Testis (tissue), 3 donors: ENCODE data around the gene MYO5B. TPM values are rescaled to one million over a fixed set of nuclear protein-coding genes. Genes with fewer than 3 reads are reported as not detected.

ENCODE experiments used
- DNase-seq: peaks from one replicate; pipeline ENCODE4 v3.0.0-alpha.2; 2019
- H3K27ac ChIP-seq, 2 donors: fragments of 200-600 bp; sonication (generic); one replicate each; pipeline ENCODE4 v1.5.1; 2019
- H3K27me3 ChIP-seq: fragments of 200-600 bp; sonication (generic); one replicate; pipeline ENCODE4 v1.5.1; 2019
- H3K36me3 ChIP-seq: fragments of 200-600 bp; sonication (generic); one replicate; pipeline ENCODE4 v1.5.1; 2017; ENCODE audit warnings: low read depth; ENCODE audit errors: missing control alignments
- H3K4me1 ChIP-seq: fragments of 200-600 bp; sonication (generic); one replicate; pipeline ENCODE4 v1.5.1; 2019
- H3K4me3 ChIP-seq, 2 donors: fragments of 200-600 bp; sonication (generic); one replicate each; pipeline ENCODE4 v1.5.1; 2017 to 2019
- H3K9me3 ChIP-seq: fragments of 200-600 bp; sonication (generic); one replicate; pipeline ENCODE4 v1.5.1; 2017
- POLR2A ChIP-seq: fragments of 450-650 bp; IDR thresholded peaks from one replicate; pipeline ENCODE4 v1.6.1; 2017; ENCODE audit warnings: antibody characterized with exemption, mild to moderate bottlenecking, moderate library complexity
- WGBS, 2 donors: methylation state at CpG; one replicate each; pipeline ENCODE4 v1.1.5; 2018; 5-methylcytosine and 5-hydroxymethylcytosine counted together
- intact Hi-C: fragments of 100-400 bp; cut with DNase I; formaldehyde crosslinking; loops from one replicate; pipeline ENCODE4 v1.15.1; 2023; ENCODE audit warnings: low total_unique reads
- polyA plus RNA-seq: library from polyadenylated mRNA; stranded (reverse); fragments of 350-450 nt; fragmentation: Illumina TruSeq; extraction: RNeasy Lipid Tissue Mini Kit (QIAGEN cat#74804); gene quantifications from one replicate; pipeline ENCODE4 v1.2.3, GENCODE V29; 2014; ENCODE audit warnings: low read depth, low replicate concordance; ENCODE audit not compliant: insufficient read depth
- total RNA-seq, 2 donors: library from RNA; depleted of rRNA; stranded (reverse); fragments of >200 nt; gene quantifications; one replicate each; pipeline ENCODE4 v1.2.3, GENCODE V29; 2016
- TF ChIP-seq, protein P1 (sequence below), 3 experiments: fragments of 450-650 bp in 2 of 3; fragments of 200-600 bp in 1 of 3; sonication (generic) in 1 of 3; IDR thresholded peaks; one replicate each; pipeline ENCODE4 v1.5.1; 2016 to 2019; ENCODE audit warnings: antibody characterized with exemption in 3 of 3, mild to moderate bottlenecking in 2 of 3, moderate library complexity in 1 of 3

The MYO5B gene
- total and polyA plus RNA-seq, 3 donors from 2014 or later, result 24.8 to 31.8 (median 26.1) TPM

DNA sequence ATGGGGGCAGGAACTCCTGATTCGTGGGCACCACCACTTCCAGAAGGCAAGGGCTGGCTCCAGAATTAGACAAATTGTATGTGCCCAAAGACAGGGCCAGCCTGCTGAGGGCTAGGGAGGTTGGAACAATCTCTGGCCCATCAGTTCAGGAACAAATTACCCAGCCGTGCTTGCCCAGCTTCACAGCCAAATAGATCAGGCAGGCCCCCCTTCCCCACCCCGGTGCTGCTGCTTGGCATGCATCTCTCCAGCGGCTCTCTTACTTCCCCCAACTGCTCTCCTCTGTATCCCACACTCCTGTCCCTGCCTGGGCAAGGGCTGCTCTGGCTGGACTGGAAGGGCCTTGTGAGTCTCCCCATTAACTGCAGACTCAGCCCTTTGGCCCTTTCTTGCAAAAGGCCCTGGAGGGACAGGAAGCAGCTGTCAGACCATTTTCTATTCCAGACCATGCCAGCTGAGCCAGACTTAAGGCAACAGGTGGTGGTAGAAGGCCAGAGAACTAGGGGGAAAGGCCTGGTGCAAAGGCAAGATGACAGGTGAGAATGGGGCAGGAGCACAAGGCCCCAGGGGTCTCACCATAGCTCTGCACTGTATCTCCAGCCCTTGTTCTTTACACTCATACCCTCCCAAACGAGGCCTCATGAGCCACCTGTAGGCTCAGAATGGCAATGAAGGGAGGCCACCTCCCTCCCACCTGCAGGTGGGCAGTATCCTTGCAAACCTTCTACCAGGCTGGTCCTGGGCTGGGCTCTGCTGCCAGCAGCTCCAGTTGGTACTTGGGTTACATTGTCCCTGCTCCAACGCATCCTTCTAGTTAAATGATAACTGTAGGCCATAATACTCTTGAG is 350.9 kb downstream of the MYO5B start:
- intact Hi-C loops, result no loop called here
- H3K9me3 ChIP-seq, result no peaks in the 10 kb centered on the region
- WGBS, 2 donors, result 75 to 84% methylated on average over 5 to 6 of the region's 6 CpGs

DNA sequence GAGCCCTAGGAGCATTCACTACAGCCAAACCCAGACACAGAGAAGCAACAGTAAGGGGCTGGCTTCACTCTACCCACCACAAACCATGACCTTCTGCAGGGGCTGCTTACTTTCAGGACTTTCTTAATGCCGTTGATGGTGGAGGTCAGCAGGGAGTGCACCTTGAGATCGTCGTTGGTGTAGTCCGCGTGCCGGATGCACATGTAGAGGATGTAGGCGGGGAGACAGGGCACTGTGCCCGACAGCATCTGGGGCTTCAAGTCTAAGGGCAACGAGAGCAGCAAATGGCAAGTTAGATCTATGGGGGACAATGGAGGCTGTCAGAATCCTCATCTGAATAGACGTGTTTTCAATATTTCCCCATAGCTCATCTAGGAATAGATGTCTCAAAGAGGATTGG is 351.8 kb downstream of the MYO5B start:
- H3K27me3 ChIP-seq, result no peaks in the 10 kb centered on the region
- H3K36me3 ChIP-seq, result no peaks in the 10 kb centered on the region
- 90 to 93% methylated on average over 10 of the region's 10 CpGs for WGBS, 2 donors
- no peaks in the 10 kb centered on the region for H3K9me3 ChIP-seq
- no peak overlapping the region for H3K4me3 ChIP-seq
- H3K27ac ChIP-seq, result no peak overlapping the region
- TF ChIP-seq, protein P1, sequence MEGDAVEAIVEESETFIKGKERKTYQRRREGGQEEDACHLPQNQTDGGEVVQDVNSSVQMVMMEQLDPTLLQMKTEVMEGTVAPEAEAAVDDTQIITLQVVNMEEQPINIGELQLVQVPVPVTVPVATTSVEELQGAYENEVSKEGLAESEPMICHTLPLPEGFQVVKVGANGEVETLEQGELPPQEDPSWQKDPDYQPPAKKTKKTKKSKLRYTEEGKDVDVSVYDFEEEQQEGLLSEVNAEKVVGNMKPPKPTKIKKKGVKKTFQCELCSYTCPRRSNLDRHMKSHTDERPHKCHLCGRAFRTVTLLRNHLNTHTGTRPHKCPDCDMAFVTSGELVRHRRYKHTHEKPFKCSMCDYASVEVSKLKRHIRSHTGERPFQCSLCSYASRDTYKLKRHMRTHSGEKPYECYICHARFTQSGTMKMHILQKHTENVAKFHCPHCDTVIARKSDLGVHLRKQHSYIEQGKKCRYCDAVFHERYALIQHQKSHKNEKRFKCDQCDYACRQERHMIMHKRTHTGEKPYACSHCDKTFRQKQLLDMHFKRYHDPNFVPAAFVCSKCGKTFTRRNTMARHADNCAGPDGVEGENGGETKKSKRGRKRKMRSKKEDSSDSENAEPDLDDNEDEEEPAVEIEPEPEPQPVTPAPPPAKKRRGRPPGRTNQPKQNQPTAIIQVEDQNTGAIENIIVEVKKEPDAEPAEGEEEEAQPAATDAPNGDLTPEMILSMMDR (IDR thresholded peaks at IDR 0.05), result no peak
- no peak for TF ChIP-seq POLR2A
- no peak for DNase-seq
- H3K4me1 ChIP-seq, result no peaks in the 10 kb centered on the region
- intact Hi-C loops, result no loop called here

More for the DNA sequence above, 350.9 kb downstream of the MYO5B start:
- Histone ChIP-seq H3K27ac (no peak overlapping the region), H3K36me3 (no peaks in the 10 kb centered on the region), H3K4me3 (no peak overlapping the region), H3K4me1 (no peaks in the 10 kb centered on the region), H3K27me3 (no peaks in the 10 kb centered on the region)
- TF ChIP-seq, protein P1 (IDR thresholded peaks at IDR 0.05), result no peak
- TF ChIP-seq POLR2A, result no peak
- no peak for DNase-seq

DNA sequence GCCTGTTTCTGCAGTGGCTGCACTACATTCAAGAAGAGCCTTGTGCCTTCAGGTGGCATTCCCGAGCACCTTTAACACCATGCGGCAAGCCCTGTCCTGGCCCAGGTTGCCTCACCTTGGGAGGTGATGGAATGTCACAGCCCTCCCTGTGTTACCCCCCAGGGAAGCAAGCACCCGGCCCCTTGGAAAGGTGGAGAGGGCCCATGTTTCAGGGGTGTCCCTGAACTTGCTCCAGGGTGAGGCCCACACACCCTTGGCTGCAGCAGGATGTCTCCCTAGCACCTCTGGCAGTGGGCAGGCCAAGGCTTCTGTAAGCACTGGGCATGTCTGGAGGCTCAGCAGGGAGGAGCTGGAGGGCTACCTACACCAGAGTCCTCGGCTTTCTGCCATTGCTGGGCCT is 352.3 kb downstream of the MYO5B start:
- no peaks in the 10 kb centered on the region for H3K9me3 ChIP-seq
- no peaks in the 10 kb centered on the region for H3K27me3 ChIP-seq
- no peaks in the 10 kb centered on the region for H3K36me3 ChIP-seq
- TF ChIP-seq POLR2A, result no peak
- TF ChIP-seq, protein P1 (IDR thresholded peaks at IDR 0.05), result no peak
- H3K4me3 ChIP-seq, result no peak overlapping the region
- no peaks in the 10 kb centered on the region for H3K4me1 ChIP-seq
- no peak overlapping the region for H3K27ac ChIP-seq
- WGBS, 2 donors, result 86 to 87% methylated on average over 1 to 4 of the region's 4 CpGs
- no peak for DNase-seq
- intact Hi-C loops, result no loop called here

DNA sequence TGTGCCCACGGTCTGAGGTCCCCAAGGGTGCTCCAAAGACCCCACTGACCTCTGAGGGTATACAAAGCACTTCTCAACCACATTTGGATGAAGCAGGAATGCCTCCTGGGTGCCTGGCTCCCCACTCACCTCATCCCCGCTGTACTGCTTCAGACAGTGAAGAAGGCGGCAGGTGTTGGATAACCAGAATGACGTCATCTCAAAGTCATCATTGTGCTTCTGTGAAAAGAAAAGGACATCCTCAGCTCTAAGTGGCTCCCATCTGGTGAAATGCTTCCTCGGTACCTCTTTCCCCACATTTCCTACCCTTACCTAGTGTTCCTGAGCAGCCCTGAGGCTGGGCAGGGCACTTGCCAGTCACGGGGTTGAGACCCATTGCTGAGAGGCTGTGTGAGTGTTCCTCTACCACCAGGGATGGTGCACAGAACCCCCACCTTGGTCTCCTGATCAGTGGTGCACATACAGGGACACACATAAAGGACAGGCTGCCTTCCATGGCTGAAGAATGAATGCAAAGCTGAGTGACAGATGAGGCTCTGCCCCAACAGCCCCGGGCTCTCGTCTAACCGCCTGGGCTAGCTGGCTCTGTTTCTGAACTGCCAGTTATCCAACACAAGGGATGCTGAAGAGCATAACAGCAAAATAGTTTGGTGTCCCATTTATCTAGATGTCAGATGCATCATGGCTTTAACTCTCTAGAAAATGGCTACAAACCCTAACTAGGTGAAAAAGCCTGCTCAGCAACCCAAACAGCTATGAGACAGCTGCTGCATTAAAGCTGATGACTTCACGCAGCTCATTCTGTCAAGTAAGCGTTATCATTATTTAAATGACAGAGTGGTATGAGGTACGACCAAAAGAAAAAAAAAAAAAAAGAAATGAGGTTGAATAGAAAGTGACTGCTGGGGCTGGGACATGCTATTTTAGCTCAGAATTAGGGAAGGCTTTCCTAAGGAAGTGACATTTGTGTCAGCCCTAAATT is 353.4 kb downstream of the MYO5B start:
- intact Hi-C loops, result no loop called here
- Histone ChIP-seq H3K9me3 (no peaks in the 10 kb centered on the region), H3K4me3 (no peak overlapping the region), H3K4me1 (no peaks in the 10 kb centered on the region), H3K36me3 (no peaks in the 10 kb centered on the region), H3K27ac (no peak overlapping the region), H3K27me3 (no peaks in the 10 kb centered on the region)
- WGBS, 2 donors, result 93 to 94% methylated on average over 9 to 12 of the region's 12 CpGs
- no peak for DNase-seq
- TF ChIP-seq POLR2A, result no peak
- TF ChIP-seq, protein P1 (IDR thresholded peaks at IDR 0.05), result no peak
